Superior temporal gyrus (tissue), 1 donor: ENCODE results near the gene PRLR.
A peak's percentile ranks its signal among the peaks of the same experiment; 100 is the strongest.
"Not testable (repeated sequence)": the region's sequence is repeated elsewhere in the genome, so short reads cannot be mapped to it uniquely, and the experiment has no call there.

Experiments used
- DNase-seq: peaks from one replicate; pipeline ENCODE4 v3.0.0-alpha.2; 2016; ENCODE audit errors: extremely low spot score

PRLR gene

GRCh38 chr5:35195472-35195852 lies 34.8 kb downstream of the PRLR start:
- no peak for DNase-seq

- no peak for DNase-seq
These were observed 35.4 kb downstream of the PRLR start for GRCh38 chr5:35194635-35195471.

DNA sequence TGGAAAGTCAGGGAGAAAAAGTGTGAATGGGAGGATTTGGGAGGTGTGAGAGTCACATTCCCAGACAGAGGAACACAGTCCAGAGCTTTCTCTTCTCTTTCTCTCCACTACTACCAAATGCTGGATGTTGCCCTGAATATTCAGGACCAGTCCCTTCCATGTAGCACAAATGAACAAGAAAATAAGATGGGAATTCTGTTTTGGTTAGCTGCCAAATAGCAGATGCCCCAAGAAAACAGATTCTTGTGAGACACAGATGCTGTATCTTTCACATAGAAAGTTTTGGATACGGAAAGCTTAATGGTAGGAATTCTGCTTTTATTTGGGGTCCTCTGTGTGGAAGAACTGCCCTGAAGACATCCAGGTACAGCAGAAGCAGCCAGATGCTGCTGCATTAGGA lies 37.8 kb downstream of the PRLR start:
- no peak for DNase-seq

DNA sequence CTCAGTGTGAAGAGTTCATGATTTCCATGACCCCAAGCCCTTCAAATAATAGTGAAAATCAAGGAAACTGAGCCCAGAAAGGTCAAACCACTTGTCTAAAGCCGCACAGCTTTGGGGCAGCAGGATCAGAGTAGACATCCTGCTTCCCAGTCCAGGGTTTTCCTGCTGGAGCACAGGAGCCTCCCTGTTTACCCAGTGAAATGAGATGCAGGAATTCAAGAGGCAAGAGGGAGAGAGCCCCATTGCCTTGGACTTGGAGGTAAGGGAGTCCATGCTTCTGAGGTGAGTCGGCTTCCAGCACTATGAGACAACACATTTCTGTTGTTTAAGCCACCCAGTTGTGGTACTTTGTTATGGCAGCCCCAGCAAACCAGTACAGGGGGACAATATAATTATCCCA lies 40.5 kb downstream of the PRLR start:
- not testable (repeated sequence) for DNase-seq

DNA sequence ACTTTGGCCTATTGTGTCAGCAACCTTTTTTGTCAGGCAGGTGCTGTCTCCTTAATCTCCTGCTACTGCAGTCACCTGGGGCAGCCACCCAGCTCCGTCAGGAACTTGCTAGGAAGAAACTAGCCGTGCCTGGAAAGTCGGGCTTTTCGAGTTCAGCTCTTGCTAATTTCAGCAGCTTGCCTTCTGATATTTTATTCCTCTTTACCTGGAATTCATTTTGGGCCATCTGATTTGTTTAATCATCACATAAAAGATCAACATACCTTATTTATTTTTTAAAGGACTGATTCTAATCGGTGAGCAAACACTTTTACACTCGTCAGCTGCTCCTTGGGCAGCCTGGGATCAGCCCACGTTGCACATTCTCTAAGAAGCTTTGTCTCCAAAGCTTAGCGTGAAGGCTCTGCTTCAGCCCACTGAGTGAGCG lies 42.2 kb downstream of the PRLR start:
- DNase-seq, result no peak

- DNase-seq, result not testable (repeated sequence)
These were observed 42.7 kb downstream of the PRLR start for GRCh38 chr5:35187621-35188020.

DNA sequence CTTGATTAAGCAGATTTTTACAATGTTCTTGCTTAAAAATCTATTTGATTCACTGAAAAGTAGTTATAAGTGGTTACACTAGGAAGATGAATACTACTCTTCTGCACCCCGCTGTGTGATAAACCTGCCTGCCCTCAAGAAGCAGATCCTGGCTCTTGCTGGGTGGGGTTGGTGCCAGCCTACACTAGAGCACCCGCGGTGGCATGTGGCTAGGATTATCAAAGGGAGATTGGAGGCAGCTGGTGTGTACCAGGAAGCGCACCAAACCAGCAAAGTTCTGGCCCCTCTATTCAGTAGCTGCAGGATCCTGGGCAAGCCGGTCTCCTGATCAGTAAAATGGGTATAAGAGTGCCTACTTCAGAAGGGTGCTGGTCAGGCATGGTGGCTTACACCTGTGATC lies 43.5 kb downstream of the PRLR start:
- DNase-seq, result no peak

DNA sequence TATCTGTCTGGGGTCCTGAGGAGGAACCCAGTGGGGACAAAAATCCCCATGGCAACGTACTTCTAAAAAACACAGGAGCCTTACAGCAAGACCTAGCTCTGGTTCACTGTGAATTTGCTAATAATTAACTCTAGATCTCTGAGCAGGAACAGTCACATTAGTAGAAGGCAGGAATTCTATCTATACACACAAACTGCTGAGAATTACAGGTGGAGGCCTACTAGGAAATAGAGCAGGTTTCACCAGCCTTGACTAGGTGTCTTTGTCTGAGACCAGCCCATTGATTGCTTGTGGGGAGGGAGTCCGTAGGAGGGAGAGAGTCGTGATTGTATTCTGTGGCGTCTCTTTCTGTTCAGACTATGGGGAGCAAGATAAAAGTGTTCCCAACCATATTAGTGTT lies 44.8 kb downstream of the PRLR start:
- no peak for DNase-seq

GRCh38 chr5:35183556-35183955 lies 46.7 kb downstream of the PRLR start:
- DNase-seq, result no peak

DNA sequence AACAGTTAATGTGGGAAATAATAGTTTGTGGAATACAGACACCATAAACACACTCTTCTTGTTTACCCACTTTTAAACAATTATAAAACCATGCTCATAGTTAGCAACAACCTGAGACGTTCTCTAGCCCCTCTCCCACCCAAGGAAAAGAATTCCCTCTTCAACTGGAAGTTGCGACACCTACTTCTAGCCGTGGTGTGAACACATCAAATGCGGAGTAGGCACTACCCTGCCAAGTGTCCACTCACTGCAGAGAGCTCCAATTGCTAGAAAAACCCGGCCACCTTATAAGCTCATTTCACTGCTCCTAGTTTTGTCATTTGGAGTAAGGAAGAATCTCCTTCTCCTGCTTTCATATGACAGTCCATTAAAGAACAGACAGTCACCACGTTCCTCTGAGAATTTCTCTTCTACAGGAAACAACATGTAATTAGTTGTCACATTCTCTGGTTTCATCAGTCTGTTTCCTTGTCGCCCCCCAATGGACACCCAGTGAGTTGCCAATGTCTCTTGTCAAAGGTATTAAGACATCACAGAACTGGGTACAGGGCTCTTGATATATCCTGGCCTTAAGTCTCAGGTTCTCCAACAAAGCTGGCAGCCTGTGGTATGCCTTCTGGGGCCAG lies 47.3 kb downstream of the PRLR start:
- DNase-seq, result peak; percentile 40

- DNase-seq, result no peak
These were observed 47.8 kb downstream of the PRLR start for GRCh38 chr5:35182486-35182885.

DNA sequence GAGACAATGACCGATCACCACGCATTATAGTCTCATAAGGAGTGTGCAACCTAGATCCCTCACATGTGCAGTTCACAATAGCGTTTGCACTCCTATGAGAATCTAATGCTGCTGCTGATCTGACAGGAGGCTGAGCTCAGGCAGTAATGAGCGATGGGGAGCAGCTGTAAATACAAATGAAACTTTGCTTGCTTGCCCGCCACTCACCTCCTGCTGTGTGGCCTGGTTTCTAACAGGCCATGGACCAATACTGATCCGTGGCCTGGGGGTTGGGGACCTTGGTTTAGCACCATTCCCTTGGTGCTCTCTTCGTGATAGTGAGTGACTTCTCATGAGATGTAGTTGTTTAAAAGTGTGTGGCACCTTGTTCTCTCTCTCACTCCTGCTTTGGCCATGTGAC lies 50.2 kb downstream of the PRLR start:
- DNase-seq, result no peak

DNA sequence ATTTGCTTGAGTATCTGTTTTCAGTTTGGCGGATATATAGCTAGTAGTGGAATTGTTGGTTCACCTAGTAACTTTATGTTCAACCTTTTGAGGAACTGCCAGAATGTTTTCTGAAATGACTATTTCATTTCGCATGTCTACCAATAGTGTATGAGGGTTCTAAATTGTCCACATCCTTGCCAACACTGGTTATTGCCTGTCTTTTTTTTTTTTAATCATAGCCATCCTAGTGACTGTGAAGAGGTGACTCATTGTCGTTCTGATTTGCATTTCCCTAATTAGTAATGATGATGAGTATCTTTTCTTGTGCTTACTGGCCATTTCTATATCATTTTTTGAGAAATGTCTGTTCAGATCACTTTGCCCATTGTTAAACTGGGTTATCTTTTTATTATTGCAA lies 52.5 kb downstream of the PRLR start:
- no peak for DNase-seq

DNA sequence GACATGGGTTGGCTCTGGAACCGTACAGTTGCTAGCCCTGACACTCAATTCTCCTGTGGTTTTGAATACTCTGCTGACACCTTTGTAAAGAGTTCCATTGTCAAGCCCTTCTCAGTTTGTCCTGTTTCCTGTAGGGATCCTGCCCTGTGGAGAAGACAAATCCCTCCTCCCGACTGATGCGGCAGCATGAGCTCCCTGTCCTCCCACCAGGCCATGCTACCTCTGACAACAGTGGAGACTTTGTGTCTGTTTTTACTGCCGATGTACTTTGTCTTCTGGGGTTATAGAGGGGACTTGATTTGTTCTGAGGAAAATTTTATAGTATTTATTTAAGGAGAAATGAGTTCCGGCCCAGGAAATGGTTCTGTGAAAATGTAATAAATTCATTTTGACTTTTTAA lies 57.8 kb downstream of the PRLR start:
- DNase-seq, result no peak

- DNase-seq, result no peak
These were observed 58.3 kb downstream of the PRLR start for GRCh38 chr5:35171991-35172390.

DNA sequence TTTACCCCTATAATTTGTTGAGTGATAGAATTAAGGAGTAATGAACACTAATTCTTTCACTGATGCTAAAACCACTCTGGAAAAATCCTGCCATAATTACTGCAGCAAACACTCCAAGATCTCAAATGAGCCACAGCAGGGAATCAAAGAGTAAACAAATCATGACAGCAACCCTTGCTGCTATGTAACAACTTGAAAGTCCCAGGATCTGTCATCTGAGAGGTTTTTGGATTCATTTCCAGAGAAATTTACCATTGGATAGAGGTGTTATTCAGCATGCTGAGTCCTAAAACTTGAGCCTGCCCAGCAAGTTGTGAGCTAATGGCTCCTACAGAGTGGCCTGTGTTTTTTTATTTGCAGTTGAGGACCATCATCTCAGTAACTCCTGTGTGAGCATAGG lies 59.2 kb downstream of the PRLR start:
- DNase-seq, result no peak

DNA sequence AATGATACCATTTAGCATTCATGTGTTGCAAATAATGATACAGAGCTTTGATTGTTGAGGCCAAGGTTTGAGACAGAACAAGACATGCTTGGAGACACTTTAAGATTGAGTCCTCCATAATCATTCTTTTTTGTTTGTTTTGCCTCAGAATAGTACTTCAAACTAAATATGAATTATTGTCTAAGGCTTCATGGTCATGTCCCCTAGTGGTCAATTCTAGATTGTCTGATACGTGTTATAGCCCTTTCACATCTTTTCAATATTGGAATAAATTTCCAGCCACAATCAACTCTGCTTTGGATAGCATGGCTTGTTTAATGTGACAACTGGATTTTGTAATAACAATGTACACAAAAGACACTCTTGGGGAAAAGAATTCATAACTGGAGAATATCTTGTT lies 64.2 kb downstream of the PRLR start:
- no peak for DNase-seq

DNA sequence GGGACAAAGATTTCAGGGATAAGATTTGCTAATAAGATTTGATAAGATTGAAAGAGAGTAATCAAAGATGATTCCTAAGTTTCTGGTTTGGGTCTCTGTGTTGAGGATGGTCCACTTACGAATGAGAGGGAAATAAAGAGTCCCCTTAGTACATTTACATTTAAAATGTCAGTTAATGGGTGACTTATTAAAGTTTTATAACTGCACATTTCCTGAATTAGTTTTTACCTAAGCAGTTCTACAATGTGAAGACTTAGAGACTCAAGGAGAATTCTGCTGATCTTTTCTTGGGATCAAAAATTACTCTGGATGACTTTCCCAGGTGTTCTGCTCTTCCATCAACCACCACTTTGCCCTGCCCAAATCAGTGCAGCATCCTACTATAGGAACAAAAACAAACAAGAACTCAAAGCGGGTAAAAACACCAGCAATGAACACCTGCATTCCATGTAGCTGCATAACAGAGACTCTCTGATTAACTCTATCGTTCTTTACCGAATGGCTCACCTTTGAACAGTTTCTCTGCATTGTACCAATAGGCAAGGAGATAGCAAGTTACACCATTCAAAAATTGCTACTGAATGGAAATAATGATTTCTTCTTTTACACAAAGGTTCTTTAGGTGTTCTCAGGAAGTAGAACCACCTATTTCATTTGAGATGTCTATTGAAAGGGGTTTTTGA lies 65.3 kb downstream of the PRLR start:
- no peak for DNase-seq

DNA sequence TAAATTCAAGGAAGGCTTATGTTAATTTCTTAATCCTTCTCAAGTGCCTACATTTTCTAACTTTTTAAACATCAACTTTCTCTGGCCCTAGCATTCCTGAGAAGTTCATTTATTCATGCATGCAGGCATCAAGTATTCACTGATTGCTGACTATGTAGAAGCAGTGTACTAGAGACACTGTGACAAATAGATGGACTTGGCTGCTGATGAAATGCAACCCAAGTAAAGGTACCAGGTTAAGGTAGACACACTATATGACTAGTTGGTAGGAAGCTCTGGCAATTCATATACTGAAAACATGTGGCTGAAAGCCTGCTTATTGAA lies 66.6 kb downstream of the PRLR start:
- DNase-seq, result no peak

DNA sequence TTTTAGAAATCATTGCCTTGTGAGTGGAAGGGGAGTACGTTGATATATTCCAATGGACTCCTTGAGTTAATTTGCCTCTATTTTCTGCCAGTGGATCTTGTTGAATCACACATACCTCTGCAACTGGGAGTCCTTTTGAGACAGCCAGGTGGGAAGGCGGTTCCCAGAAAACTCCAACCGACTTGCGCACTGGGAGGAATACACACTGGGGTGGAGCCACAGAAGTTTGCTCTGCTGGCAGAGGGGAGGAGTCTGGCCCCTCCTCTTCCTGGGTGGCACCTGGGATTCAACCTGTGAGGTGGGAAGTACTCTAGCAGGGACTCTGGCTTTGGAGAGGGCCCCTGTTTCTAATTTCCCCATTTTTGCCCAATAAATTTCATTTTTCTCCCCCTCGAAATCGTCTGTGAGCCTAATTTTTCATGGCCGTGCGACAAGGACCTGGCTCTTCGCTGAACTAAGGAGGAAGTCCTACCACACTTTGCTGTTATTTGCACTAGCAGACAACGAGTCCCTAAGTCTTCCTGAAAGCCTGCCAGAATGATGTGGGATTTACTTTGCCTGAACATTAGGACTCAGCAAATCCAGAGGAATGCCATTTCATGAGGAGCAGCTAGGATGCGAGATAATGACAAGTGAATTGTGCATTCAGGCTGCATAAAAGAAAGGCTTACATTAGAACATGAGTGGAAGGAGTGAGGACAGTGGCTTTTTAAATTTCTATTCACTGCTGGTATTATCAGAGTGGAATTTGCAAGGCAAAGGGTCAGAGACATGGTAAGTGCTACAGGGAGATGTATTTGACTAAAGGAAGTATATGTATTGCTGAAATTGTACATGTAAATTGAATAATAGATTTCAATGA lies 67.2 kb downstream of the PRLR start:
- DNase-seq, result no peak

GRCh38 chr5:35161652-35162273 lies 68.5 kb downstream of the PRLR start:
- peak; percentile 48 for DNase-seq
